ENCODE data around the gene CIROP.

DNA sequence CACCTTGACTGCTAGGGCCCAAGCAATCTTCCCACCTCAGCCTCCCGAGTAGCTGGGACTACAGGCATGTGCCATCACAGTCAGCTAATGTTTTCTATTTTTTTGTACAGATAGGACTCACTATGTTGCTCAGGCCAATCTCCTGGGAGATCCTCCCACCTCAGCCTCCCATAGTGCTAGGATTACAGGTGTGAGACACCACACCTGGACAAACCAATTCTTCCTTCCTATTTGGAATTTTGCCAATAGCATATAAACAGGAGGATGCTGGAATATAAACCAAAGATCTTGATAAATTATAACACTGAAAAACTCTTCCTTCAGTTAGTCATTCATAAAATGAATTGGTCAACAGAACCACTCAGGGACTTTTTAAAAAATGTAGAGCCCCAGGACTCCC lies 18.2 kb downstream of the CIROP start:
- TF ChIP-seq, protein P1, sequence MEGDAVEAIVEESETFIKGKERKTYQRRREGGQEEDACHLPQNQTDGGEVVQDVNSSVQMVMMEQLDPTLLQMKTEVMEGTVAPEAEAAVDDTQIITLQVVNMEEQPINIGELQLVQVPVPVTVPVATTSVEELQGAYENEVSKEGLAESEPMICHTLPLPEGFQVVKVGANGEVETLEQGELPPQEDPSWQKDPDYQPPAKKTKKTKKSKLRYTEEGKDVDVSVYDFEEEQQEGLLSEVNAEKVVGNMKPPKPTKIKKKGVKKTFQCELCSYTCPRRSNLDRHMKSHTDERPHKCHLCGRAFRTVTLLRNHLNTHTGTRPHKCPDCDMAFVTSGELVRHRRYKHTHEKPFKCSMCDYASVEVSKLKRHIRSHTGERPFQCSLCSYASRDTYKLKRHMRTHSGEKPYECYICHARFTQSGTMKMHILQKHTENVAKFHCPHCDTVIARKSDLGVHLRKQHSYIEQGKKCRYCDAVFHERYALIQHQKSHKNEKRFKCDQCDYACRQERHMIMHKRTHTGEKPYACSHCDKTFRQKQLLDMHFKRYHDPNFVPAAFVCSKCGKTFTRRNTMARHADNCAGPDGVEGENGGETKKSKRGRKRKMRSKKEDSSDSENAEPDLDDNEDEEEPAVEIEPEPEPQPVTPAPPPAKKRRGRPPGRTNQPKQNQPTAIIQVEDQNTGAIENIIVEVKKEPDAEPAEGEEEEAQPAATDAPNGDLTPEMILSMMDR (conservative IDR thresholded peaks at IDR 0.05 in 1 of 2, IDR thresholded peaks at IDR 0.05 in 1 of 2; ENCODE audit: low read depth in 1 of 2, low read length in 2 of 2) = no peak
- no peak for TF ChIP-seq EZH2 (IDR thresholded peaks at IDR 0.05; ENCODE audit: low read length, missing control alignments)

Measured in fibroblast of lung (primary cell).